ENCODE results near the gene MKRN1.
"Not testable (repeated sequence)": the region's sequence is repeated elsewhere in the genome, so short reads cannot be mapped to it uniquely, and the experiment has no call there.

The MKRN1 gene, protein sequence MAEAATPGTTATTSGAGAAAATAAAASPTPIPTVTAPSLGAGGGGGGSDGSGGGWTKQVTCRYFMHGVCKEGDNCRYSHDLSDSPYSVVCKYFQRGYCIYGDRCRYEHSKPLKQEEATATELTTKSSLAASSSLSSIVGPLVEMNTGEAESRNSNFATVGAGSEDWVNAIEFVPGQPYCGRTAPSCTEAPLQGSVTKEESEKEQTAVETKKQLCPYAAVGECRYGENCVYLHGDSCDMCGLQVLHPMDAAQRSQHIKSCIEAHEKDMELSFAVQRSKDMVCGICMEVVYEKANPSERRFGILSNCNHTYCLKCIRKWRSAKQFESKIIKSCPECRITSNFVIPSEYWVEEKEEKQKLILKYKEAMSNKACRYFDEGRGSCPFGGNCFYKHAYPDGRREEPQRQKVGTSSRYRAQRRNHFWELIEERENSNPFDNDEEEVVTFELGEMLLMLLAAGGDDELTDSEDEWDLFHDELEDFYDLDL

DNA sequence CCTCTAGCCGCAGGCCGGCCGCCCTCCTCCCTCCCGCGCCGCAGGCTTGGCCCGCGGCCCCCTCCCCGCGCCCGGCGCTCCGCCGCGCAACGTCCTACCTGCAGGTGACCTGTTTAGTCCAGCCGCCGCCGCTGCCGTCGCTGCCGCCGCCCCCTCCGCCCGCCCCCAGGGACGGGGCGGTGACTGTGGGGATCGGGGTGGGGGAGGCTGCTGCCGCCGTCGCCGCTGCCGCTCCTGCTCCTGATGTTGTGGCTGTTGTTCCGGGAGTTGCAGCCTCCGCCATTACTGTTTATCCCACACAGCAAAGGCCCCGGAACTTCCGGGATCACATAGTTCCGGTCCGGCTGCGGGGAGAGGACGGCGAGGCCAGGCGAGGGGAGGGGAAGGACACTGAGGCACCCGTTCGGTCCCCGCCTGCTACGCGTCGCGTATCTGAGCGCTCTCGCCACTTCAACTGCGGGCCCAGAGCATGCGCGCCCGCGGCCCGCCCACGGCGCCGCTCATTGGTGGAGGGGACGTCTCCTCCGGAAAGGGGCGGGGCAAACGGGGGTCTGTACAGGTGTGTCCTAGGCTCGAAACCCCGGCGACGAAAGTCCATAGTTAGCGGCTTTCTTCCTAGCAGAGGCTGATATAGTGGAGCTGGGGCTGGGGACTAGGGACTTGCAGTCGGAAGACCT, at the start of gene MKRN1:
TSS of gene MKRN1 (minus strand) at position 444 of the 677 bp plus-strand sequence. CDS start at position 283, 161 bp downstream.
- FAIRE-seq, result peak; percentile 90

DNA sequence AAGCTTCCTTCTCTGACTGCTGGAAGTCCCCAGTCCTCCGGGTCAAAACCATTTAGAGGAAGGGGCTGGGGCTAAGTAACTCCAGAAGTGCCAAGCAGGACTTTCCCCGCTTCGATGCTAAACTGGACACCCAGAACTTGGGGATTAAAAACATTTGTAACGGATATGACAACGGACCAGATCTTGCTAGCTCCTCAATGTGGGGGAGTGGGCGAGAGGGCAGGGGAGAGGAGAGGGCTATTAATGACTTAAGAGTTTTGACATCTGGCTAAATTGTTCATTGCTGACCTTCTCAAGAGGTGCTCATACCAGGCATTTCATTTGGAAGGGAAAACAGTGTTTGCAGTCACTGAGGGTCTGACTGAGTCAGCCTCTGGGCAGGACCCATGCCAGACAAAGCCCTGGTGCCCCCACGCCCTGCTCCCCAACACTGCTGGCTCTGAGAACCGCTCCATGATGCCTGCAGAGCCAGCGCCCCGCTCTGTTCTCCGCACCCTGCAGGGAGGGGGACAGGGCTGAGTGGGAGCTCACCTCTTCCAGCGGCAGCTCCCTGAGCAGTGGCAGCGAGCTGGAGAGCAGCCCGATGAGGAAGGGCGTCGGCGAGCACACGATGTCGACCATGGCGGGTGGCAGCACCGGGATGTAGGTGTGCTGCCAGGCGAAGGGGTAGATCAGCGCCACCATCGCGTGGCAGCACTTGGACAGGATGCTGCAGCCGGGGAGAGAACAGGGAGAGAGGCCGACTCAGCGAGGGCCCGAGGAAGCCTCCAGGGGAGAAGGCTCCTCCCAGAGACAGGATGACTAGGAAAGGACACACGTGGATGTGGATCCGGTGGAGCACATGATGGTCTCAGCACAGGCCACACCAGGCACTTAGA, 47.7 kb upstream of the MKRN1 start:
- no peak for FAIRE-seq

DNA sequence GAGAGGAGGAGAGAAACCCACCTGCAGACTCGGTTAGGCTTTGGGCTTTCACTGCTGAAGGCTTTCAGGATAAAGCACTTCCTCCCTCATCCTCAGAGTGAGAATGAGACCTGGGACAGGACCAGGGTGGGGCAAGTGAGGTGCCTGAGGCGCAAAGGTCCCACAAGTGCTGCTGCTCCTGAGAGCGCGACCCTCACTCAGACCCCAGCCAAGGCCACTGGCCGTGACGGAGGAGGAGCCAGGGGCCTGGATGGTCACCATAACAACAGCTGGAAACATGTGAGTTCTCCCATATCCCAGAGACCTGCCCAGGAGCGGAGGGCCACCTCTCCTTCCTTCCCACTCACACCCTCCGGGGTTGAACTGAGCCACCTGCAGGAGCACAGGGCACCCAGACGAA, 46.9 kb upstream of the MKRN1 start:
- no peak for FAIRE-seq

DNA sequence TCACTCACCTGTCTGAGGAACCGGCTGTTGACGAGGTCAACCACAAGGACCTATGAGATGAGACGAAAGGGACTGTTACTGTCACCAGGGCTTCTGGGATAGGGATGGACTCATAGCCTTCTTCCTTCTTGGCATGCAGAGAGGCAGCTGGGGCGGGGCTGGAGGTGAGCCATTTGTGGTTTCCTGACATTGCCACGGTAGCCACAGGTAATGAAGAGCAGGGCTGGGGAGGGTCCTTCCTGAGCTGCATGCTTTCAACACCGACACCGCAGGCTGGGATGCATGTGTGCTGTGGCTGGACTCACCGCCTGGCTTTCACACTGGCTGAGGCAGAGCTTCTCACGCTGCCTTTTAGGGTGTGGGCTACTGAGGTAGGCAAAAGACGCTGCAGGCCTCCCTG, 46.4 kb upstream of the MKRN1 start:
- no peak for FAIRE-seq

DNA sequence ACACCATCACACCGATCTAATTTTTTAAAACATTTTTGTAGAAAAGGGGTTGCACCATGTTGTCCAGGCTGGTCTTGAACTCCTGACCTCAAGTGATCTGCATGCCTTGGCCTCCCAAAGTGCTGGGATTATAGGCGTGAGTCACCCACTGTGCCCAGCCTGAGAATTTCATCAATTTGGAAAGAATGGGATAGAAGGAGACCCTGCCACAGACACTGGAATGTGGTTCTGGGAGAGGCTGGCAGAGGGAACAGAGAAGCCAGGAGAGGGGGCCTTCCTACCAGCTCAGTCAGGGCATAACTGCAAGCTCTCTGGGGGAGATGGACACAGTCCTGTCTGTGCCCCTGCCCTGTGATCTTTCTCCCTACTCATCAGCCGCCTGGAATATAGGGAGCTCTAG, 42.1 kb upstream of the MKRN1 start:
- FAIRE-seq, result no peak

DNA sequence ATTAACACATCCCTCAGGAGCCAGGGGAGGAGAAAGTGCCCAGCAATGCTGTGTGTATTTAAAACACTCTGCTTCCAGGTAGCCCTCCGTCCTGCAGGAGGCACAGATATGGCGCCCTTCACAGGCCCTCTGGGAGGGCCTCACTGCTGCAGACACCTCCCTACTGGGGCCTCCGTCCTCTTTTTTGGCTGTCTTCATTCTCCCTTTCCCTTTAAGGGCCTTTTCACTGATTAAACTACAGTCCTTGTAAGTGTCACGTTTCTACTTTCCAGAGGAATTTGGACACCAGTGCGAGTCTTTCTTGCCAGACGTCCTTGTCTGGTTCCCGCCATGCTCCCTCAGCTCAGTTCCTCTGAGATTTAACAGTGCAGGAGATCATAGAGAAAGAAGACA, 39.7 kb upstream of the MKRN1 start:
- no peak for FAIRE-seq

DNA sequence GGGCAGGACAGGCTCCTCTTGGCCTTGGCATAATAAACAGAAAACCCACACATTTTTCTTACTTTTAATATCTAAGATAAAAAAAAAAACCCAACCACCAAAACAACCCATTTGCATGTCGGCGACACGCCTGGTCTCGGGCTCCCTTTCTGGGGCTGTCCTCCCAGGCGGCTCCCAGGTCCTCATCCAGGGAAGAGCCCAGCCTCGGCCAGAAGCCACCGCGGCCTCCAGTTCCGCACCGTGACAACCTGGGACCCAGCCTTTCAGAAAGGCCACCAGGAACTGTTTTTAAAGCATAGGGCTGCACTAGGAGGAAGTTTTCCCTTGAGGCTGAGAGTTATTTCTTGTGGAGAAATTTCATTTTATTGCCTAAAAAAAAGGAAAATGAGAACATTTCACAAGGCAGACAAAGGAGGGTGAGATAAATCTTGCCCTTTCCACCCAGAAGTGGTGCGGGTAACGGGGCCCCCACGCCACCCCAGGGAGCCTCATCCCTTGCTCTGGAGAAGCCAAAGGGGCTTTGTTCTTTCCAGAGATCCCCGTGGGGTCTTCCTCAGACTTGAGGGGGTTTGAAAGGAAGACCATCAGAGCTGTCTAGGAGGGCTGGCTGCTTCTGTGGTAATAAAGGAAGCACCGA, 39.2 kb upstream of the MKRN1 start:
- FAIRE-seq, result no peak

DNA sequence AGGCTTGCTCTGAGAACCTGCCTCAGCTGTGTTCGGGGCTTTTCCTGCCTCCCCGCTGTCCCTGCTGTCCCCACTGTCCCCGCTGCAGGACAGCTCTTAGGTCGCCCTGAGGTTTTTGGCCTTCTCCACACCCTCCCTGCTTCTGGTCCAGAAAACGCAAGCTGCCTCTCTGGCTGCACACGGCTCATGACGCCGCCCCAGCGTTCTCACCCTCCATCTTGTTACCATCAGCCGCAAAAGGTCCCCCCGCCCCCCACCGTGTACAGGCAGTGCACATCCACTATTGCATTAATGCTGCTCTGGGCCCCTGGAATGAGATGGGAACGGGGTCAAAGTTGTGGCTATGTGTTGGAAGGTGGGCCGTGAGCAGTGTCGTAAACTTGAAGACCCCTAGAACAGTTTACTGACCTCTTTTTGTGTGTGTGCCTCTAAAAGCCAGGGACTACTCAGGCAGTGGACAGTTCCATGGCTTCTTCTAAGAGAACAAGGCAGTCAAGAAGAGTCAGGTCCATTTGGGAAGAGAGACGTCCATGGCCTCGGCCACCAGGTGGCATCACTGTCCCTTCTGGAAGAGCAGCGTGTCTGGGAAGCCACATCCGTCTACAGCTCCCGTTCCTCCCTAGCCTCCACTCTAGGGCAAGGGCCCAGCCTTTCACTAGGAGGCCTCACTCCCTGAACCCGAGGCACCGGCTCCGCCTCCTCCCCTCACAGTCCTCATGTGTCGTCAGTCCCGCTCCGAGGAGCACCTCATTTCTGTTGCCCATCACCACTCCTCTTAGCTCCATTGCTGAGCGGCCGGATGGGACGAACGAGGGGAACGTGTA, 38.5 kb upstream of the MKRN1 start:
- peak; percentile 94 for FAIRE-seq

DNA sequence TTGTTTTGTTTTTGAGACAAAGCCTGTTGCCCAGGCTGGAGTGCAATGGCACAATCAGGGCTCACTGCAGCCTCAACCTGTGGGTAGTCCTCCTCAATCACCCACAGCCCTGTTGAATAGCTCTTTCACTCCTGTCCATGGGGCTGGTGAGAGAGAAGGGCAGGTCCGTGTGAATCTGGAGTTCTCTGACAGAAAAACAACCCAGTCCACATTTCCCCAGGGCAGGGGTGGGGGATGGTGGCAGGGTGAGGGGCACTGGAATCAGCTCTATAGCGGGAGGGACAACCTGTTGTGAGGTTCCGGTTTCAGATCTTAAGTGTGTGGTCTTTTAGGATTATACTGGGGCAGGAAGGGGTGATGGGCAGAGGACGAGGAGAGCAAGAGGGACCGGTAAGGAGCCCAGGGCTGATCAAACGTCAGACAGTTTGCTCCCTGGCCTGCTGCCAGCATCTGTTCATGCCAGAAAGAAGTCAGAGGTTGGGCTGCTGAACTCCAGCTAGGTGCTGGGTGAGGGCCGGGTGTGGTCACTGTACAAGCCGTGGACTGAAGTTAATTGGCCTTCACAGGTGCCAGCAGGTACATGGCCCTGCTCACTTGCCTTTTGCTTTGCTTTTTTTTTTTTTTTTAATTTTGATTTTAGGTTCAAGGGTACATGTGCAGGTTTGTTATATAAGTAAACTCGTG, 33.2 kb upstream of the MKRN1 start:
- FAIRE-seq, result no peak

DNA sequence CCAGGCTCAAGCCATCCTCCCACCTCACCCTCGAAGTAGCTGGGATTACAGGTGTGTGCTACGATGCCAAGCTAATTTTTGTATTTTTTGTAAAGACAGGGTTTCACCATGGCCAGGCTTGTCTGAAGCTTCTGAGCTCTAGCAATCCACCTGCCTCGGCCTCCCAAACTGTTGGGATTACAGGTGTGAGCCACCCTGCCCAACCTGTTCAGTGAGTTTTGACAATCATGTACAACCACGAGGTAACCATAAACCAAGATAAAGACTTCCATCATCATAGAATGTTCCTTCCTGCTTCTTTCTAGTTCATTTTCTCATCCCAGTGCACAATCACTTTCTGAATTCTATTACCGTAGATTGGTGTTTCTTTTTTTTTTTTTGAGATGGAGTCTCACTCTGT, 30.5 kb upstream of the MKRN1 start:
- FAIRE-seq, result no peak

DNA sequence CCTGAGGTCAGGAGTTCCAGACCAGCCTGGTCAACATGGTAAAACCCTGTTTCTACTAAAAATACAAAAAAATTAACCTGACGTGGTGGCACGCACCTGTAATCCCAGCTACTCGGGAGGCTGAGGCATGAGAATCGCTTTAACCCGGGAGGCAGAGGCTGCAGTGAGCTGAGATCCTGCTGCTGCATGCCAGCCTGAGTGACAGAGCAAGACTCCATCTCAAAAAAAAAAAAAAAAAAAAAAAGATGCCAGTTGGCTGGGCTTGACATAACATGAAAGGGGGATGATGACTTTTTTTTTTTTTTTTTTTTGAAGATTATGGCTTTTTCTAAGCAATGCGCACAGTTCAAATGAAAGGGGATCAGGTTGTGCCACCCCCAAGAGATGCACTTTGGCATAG, 28.3 kb upstream of the MKRN1 start:
- FAIRE-seq, result not testable (repeated sequence)

DNA sequence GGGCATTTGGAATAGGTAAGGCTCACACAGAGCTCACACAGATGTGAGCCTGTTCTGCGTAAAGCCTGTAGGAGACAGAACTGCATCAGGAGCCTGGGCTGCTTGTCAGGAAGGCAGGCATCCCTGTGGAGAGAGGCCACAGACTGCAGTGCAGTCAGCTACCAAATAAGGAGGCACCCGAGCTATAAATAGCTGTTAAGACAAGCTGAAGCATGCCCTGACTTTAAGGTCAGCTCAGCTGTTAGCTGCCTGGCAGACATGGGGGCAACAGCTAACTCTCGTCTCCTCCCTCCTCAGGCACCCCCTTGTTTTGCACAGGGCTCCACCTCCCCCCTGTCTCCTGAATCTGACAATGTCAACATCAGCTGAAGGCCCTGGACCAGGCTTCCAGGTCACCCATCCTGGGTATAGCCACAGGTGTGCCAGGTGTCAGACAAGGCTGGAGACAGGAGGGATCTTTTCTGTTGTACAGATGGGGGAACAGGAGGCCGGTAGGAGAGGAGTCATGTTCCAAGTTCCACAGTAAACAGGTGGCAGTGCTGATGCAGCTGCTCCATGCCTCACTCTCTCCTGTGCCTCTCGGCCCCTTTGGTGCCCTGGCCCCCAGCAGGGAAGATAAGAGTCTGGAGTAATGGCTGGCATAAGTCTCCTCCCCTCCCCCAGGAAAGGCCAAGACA, 27.6 kb upstream of the MKRN1 start:
- FAIRE-seq, result no peak

DNA sequence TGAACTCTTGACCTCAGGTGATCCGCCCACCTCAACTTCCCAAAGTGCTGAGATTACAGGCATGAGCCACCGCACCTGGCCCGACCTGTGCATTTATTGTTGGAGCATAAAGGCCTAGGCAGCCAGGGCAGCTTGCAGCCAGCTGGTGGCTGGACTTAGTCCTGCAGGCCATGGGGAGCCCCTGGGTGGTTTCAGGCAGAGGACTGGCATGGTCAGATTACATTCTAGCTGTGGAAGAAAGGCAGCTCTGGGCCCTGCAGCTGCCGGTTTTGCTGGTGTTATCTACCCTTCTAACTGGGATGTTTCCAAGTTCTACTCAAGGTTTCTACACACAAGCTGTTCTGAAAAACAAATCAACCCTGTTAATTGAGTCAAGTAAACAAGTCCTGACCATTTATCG, 22.7 kb upstream of the MKRN1 start:
- no peak for FAIRE-seq

DNA sequence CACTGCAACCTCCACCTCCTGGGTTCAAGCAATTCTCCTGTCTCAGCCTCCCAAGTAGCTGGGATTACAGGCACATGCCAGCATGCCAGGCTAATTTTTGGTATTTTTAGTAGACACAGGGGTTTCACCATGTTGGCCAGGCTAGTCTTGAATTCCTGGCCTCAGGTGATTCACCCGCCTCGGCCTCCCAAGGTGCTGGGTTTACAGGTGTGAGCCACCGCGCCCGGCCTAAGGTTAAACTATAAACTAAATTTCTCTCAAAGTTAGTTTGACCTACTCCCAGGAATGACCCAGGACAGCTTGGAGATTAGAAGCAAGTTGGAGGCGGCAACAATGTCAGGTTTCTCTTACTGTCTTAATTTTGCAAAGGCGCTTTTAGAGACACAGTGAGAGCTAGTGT, 18.5 kb upstream of the MKRN1 start:
- not testable (repeated sequence) for FAIRE-seq

DNA sequence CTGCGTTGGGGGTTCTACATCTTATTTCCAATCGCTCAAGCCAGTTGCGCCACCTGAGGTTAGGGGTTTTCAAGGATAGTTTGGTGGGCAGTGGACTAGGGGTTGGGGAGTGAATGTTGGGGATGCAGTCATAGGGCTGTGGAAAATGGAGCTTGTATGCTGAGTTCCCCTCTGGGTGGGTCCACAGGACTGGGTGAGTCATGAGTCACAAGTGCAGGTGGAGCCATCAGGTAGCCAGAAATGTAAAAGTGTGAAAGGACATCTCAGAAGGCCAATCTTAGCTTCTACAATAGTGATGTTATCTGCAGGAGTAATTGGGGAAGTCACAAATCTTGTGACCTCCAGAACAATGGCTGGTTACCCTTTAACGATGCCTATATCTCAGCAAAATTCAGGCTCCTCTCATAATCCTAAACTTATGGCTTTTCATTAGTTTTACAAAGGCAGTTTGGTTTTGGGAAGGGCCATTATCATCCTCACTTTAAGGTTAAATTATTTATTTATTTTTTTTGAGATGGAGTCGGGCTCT, 18.0 kb upstream of the MKRN1 start:
- FAIRE-seq, result no peak

DNA sequence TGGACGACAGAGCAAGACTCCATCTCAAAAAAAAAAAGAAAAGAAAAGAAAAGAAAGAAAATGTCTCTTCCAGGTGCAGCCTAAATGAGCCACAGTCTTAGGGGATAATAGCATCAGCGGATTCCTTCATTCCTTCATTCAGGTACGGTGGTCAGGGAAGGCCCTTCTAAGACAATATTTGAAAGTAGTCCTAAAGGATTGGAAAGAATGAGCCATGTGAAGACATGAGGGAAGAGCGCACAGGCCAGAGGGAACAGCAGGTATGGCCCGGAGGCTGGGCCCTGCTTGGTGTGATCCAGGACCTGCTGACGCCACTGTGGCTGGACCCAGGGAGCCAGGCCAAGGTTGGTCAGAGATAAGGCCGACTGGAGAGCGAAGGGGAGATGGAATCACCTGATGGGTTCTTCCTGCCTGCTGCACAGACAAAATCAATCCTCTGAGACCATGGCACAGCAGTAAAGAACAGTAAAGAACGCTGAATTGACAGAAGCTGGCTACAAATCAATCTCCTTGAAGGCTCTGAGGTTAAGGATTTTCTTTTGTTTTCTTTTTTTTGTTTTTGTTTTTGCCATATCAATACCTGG, 16.3 kb upstream of the MKRN1 start:
- no peak for FAIRE-seq

DNA sequence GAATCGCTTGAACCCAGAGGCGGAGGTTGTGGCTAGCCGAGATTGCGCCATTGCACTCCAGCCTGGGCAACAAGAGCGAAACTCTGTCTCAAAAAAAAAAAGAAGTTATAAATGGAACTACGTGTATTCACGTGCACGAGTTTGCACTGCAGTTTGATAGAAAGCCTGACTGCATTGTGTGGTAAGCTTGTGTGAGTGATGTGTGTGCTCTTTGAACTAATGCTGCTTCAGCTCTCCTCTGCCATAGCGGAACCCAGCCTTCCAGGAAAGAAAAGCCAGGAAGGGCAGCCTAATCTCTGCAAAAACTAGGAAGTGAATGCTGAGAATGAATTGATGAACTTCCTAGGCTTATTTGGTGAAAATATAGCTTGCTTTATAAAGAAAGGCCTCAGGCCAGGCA, 15.6 kb upstream of the MKRN1 start:
- FAIRE-seq, result no peak

DNA sequence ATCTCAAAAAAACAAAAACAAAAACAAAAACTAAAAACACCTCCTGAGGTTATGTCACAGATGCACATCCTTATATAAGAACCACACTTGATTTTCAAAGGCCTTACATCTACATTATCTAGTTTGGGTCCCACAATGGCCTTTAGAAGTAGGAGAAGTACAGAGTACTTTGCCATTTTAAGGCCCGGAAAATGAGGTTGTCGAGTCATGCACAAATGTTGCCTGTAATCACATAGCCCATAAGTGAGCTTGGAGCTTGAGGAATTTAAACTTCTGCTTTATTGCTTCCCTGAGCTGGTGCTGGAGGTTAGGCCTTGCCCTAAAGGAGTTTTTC, 9.7 kb upstream of the MKRN1 start:
- FAIRE-seq, result no peak

DNA sequence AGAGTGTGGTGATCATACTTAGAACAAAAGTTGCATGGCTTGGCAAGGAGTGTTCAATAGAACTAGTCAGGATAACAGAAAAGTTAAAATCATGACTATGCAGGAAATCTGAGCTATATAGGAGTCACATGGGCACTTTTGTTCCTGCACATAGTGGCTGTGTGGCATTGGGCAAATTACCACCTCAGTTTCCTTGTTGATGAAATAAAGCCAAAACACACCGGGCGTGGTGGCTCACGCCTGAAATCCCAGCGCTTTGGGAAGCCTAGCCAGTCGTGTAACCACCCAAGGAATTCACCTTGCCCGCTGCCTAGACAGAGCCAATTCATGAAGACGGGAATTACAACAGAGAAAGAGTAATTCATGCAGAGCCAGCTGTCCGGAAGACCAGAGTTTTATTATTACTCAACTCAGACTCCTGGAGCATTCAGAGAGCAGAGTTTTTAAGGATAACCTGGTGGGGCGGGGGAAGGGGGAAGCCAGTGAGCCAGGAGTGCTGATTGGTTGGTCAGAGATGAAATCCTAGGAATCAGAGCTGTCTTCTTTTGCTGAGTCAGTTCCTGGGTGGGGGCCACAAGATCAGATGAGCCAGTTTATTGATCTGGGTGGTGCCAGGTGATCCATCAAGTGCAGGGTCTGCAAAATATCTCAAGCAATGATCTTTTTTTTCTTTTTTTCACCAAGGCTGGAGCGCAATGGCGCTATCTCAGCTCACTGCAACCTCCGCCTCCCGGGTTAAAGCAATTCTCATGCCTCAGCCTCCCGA, 6.4 kb upstream of the MKRN1 start:
- no peak for FAIRE-seq

Data from A204.1 (cell line).